Gastroesophageal sphincter (tissue), 4 donors: ENCODE measurements around the gene SDHAF4. TPM values are rescaled to one million over a fixed set of nuclear protein-coding genes. Genes with fewer than 3 reads are reported as not detected.

Experiments
- ATAC-seq: fragments of 150-250 bp; one replicate; pipeline ENCODE4 v1.9.1; 2016; ENCODE audit warnings: mild to moderate bottlenecking, moderate library complexity
- H3K27ac ChIP-seq, 4 donors: fragments of 200-600 bp; sonication (generic) in 3 of 4; 1 replicate in 3 of 4; 2 replicates in 1 of 4; pipeline ENCODE4 v1.5.1; 2016 to 2019
- H3K27me3 ChIP-seq: fragments of 200-600 bp; sonication (generic); one replicate; pipeline ENCODE4 v1.5.1; 2019
- H3K36me3 ChIP-seq, 2 donors: fragments of 200-600 bp; sonication (generic); one replicate each; pipeline ENCODE4 v1.5.1; 2019; ENCODE audit warnings: control low read depth in 1 of 2
- H3K4me1 ChIP-seq, 3 donors: fragments of 200-600 bp; sonication (generic); 1 replicate in 2 of 3; 2 replicates in 1 of 3; pipeline ENCODE4 v1.5.1; 2016 to 2019; ENCODE audit warnings: control low read depth in 2 of 3
- H3K4me3 ChIP-seq, 2 donors: fragments of 200-600 bp; sonication (generic); one replicate each; pipeline ENCODE4 v1.5.1; 2019; ENCODE audit warnings: mild to moderate bottlenecking in 1 of 2, moderate library complexity in 1 of 2
- H3K9me3 ChIP-seq, 3 donors: fragments of 200-600 bp; sonication (generic); one replicate each; pipeline ENCODE4 v1.5.1; 2017 to 2019; ENCODE audit warnings: control low read depth in 2 of 3
- EP300 ChIP-seq: sonication (generic); formaldehyde crosslinking; IDR thresholded peaks from one replicate; pipeline ENCODE4 v1.6.1; 2017; ENCODE audit warnings: antibody characterized with exemption, mild to moderate bottlenecking
- POLR2A ChIP-seq, 2 donors: fragments of 450-650 bp; IDR thresholded peaks; one replicate each; pipeline ENCODE4 v1.6.1; 2017; ENCODE audit warnings: antibody characterized with exemption in 2 of 2, mild to moderate bottlenecking in 2 of 2, moderate library complexity in 1 of 2
- POLR2AphosphoS5 ChIP-seq: sonication (generic); formaldehyde crosslinking; IDR thresholded peaks from one replicate; pipeline ENCODE4 v1.6.1; 2017; ENCODE audit warnings: antibody characterized with exemption
- WGBS, 2 donors: methylation state at CpG; one replicate each; pipeline ENCODE4 v1.1.5; 2018; ENCODE audit warnings: low coverage in 1 of 2; 5-methylcytosine and 5-hydroxymethylcytosine counted together
- total RNA-seq, 4 donors: library from RNA; depleted of rRNA; stranded (reverse); fragments of >200 nt; gene quantifications; one replicate each; pipeline ENCODE4 v1.1.0, GENCODE V29; 2016
- TF ChIP-seq, protein P1 (sequence below), 4 experiments: fragments of 200-600 bp in 2 of 4; fragments of 450-650 bp in 2 of 4; sonication (generic) in 1 of 4; IDR thresholded peaks; one replicate each; pipeline ENCODE4 v1.5.1; 2017 to 2019; ENCODE audit warnings: antibody characterized with exemption in 4 of 4, mild to moderate bottlenecking in 2 of 4, moderate library complexity in 2 of 4

Gene SDHAF4
- total RNA-seq, 4 donors from 2014 or later, result 5.4 to 11.2 (median 7.8) TPM

- no peak for ATAC-seq
- H3K9me3 ChIP-seq, result no peaks in the 10 kb centered on the region
- peaks cover 0 to 55% of the 10 kb centered on the region in 2 donors for H3K36me3 ChIP-seq
- H3K27ac ChIP-seq, result no peak overlapping the region
- H3K4me1 ChIP-seq, result no peaks in the 10 kb centered on the region
- TF ChIP-seq EP300, result no peak
- TF ChIP-seq POLR2A (IDR thresholded peaks at IDR 0.05), result no peak
- TF ChIP-seq, protein P1, sequence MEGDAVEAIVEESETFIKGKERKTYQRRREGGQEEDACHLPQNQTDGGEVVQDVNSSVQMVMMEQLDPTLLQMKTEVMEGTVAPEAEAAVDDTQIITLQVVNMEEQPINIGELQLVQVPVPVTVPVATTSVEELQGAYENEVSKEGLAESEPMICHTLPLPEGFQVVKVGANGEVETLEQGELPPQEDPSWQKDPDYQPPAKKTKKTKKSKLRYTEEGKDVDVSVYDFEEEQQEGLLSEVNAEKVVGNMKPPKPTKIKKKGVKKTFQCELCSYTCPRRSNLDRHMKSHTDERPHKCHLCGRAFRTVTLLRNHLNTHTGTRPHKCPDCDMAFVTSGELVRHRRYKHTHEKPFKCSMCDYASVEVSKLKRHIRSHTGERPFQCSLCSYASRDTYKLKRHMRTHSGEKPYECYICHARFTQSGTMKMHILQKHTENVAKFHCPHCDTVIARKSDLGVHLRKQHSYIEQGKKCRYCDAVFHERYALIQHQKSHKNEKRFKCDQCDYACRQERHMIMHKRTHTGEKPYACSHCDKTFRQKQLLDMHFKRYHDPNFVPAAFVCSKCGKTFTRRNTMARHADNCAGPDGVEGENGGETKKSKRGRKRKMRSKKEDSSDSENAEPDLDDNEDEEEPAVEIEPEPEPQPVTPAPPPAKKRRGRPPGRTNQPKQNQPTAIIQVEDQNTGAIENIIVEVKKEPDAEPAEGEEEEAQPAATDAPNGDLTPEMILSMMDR (IDR thresholded peaks at IDR 0.05), result no peak
- TF ChIP-seq POLR2AphosphoS5, result no peak
- H3K4me3 ChIP-seq, result no peak overlapping the region
- no peaks in the 10 kb centered on the region for H3K27me3 ChIP-seq
- 93 to 100% methylated on average over 1 to 2 of the region's 2 CpGs for WGBS, 2 donors
Measured at GRCh38 chr6:70530023-70530422, 36.7 kb upstream of the SDHAF4 start.

GRCh38 chr6:70531133-70531532, 35.6 kb upstream of the SDHAF4 start:
- H3K4me1 ChIP-seq, result no peaks in the 10 kb centered on the region
- H3K4me3 ChIP-seq, result no peak overlapping the region
- 88 to 90% methylated on average over 1 of the region's 1 CpG for WGBS, 2 donors
- peaks cover 0 to 51% of the 10 kb centered on the region in 2 donors for H3K36me3 ChIP-seq
- H3K27ac ChIP-seq, result no peak overlapping the region
- no peak for ATAC-seq
- TF ChIP-seq POLR2AphosphoS5 (no peak), EP300 (no peak), POLR2A (IDR thresholded peaks at IDR 0.05) (no peak)
- TF ChIP-seq, protein P1 (IDR thresholded peaks at IDR 0.05), result no peak
- H3K27me3 ChIP-seq, result no peaks in the 10 kb centered on the region
- no peaks in the 10 kb centered on the region for H3K9me3 ChIP-seq

DNA sequence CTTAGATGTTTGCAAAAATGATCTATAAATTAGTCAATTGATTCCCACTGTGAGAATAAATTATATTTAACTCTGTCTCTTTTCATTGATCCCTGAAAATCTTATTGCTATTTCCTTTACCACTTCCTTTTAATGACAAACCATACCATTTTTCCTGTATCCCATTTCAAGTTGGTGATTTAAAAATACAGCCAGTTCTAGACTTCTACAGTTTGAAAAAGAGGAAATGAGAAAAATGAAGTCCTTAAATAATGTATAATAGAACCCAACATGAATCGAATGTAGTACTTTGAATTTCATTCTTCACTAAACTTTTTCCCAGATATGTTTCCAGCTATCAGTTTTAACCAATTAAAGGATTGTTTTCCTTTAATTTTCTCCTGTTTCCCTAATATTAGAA, 29.5 kb upstream of the SDHAF4 start:
- Histone ChIP-seq H3K27ac (no peak overlapping the region), H3K27me3 (no peaks in the 10 kb centered on the region), H3K9me3 (no peaks in the 10 kb centered on the region), H3K4me1 (no peaks in the 10 kb centered on the region), H3K4me3 (no peak overlapping the region), H3K36me3 (peaks cover 0 to 59% of the 10 kb centered on the region in 2 donors)
- no peak for ATAC-seq
- WGBS, 2 donors, result 86 to 88% methylated on average over 1 of the region's 1 CpG
- TF ChIP-seq POLR2AphosphoS5, result no peak
- TF ChIP-seq, protein P1 (IDR thresholded peaks at IDR 0.05), result no peak

- no peaks in the 10 kb centered on the region for H3K27me3 ChIP-seq
- 78 to 89% methylated on average over 1 of the region's 1 CpG for WGBS, 2 donors
- H3K36me3 ChIP-seq, result peaks cover 0 to 59% of the 10 kb centered on the region in 2 donors
- H3K9me3 ChIP-seq, result no peaks in the 10 kb centered on the region
- H3K4me1 ChIP-seq, result no peaks in the 10 kb centered on the region
- TF ChIP-seq, protein P1 (IDR thresholded peaks at IDR 0.05), result no peak
- TF ChIP-seq POLR2AphosphoS5 (no peak), POLR2A (IDR thresholded peaks at IDR 0.05) (no peak), EP300 (no peak)
- H3K4me3 ChIP-seq, result no peak overlapping the region
- ATAC-seq, result no peak
- no peak overlapping the region for H3K27ac ChIP-seq
Measured at GRCh38 chr6:70538376-70538775, 28.4 kb upstream of the SDHAF4 start.

GRCh38 chr6:70547313-70547712, 19.4 kb upstream of the SDHAF4 start:
- Histone ChIP-seq H3K9me3 (no peaks in the 10 kb centered on the region), H3K27me3 (no peaks in the 10 kb centered on the region), H3K4me1 (no peaks in the 10 kb centered on the region), H3K36me3 (peaks cover 0 to 23% of the 10 kb centered on the region in 2 donors), H3K27ac (no peak overlapping the region), H3K4me3 (no peak overlapping the region)
- no peak for ATAC-seq
- TF ChIP-seq, protein P1 (IDR thresholded peaks at IDR 0.05), result peak in 3 of 4 experiments; percentile 26 to 51 (median 37)
- no peak for TF ChIP-seq EP300
